Epithelial cell of prostate (primary cell): ENCODE data around the gene ATP8B3.
A peak's percentile ranks its signal among the peaks of the same experiment; 100 is the strongest.

ENCODE experiments used
- DNase-seq: peaks from one replicate; pipeline ENCODE4 v3.0.0-alpha.2; 2011; ENCODE audit warnings: low read depth, low spot score
- H3K27ac ChIP-seq: fragments of 450-650 bp; 2 replicates; pipeline ENCODE4 v1.5.1; 2017; ENCODE audit warnings: mild to moderate bottlenecking

Gene ATP8B3

GRCh38 chr19:1818549-1819195 lies 6.6 kb upstream of the ATP8B3 start:
- no peak overlapping the region for H3K27ac ChIP-seq
- no peak for DNase-seq

- no peak overlapping the region for H3K27ac ChIP-seq
- DNase-seq, result no peak
These were observed 5.6 kb upstream of the ATP8B3 start for GRCh38 chr19:1817553-1818179.

- no peak overlapping the region for H3K27ac ChIP-seq
- no peak for DNase-seq
These were observed 4.6 kb upstream of the ATP8B3 start for GRCh38 chr19:1816530-1817298.

- DNase-seq, result no peak
These were observed 3.8 kb upstream of the ATP8B3 start for GRCh38 chr19:1815605-1816529.

GRCh38 chr19:1814833-1815604 lies 2.9 kb upstream of the ATP8B3 start:
- no peak for DNase-seq
- H3K27ac ChIP-seq, result no peak overlapping the region

More at GRCh38 chr19:1815605-1816529, 3.8 kb upstream of the ATP8B3 start:
- H3K27ac ChIP-seq, result no peak overlapping the region

GRCh38 chr19:1814391-1814790 lies 2.3 kb upstream of the ATP8B3 start:
- no peak for DNase-seq
- H3K27ac ChIP-seq, result no peak overlapping the region

GRCh38 chr19:1813192-1814182 lies 1.4 kb upstream of the ATP8B3 start:
- DNase-seq, result no peak
- no peak overlapping the region for H3K27ac ChIP-seq

- no peak overlapping the region for H3K27ac ChIP-seq
- DNase-seq, result peak; percentile 73
These were observed 533 bp upstream of the ATP8B3 start for GRCh38 chr19:1812426-1813191.

- DNase-seq, result peak; percentile 29
- H3K27ac ChIP-seq, result no peak overlapping the region
These were observed 593 bp downstream of the ATP8B3 start for GRCh38 chr19:1811472-1811894.

- no peak for DNase-seq
- H3K27ac ChIP-seq, result no peak overlapping the region
These were observed 1.5 kb downstream of the ATP8B3 start for GRCh38 chr19:1810439-1811160.

- no peak overlapping the region for H3K27ac ChIP-seq
- DNase-seq, result no peak
These were observed 2.4 kb downstream of the ATP8B3 start for GRCh38 chr19:1809678-1810077.

- no peak for DNase-seq
- H3K27ac ChIP-seq, result no peak overlapping the region
These were observed 3.7 kb downstream of the ATP8B3 start for GRCh38 chr19:1808395-1808731.

- no peak overlapping the region for H3K27ac ChIP-seq
- DNase-seq, result no peak
These were observed 4.2 kb downstream of the ATP8B3 start for GRCh38 chr19:1807695-1808394.

GRCh38 chr19:1807030-1807694 lies 4.9 kb downstream of the ATP8B3 start:
- no peak for DNase-seq
- H3K27ac ChIP-seq, result no peak overlapping the region

GRCh38 chr19:1806184-1807029 lies 5.7 kb downstream of the ATP8B3 start:
- no peak for DNase-seq
- H3K27ac ChIP-seq, result no peak overlapping the region
